AG10803 (cell line): ENCODE data around the gene CHMP2B.
"Not testable (repeated sequence)": the region's sequence is repeated elsewhere in the genome, so short reads cannot be mapped to it uniquely, and the experiment has no call there.

Experiments
- DNase-seq: peaks from one replicate; pipeline ENCODE4 v3.0.0; 2010; ENCODE audit warnings: low read depth
- H3K4me3 ChIP-seq: 2 replicates; pipeline ENCODE4 v1.5.1; 2011; ENCODE audit warnings: mild to moderate bottlenecking, low read length, control low read depth
- TF ChIP-seq, protein P1 (sequence below): conservative IDR thresholded peaks from 2 replicates; pipeline ENCODE4 v1.5.1; 2011; ENCODE audit warnings: mild to moderate bottlenecking, low read length, control low read depth, inconsistent platforms

CHMP2B gene

DNA sequence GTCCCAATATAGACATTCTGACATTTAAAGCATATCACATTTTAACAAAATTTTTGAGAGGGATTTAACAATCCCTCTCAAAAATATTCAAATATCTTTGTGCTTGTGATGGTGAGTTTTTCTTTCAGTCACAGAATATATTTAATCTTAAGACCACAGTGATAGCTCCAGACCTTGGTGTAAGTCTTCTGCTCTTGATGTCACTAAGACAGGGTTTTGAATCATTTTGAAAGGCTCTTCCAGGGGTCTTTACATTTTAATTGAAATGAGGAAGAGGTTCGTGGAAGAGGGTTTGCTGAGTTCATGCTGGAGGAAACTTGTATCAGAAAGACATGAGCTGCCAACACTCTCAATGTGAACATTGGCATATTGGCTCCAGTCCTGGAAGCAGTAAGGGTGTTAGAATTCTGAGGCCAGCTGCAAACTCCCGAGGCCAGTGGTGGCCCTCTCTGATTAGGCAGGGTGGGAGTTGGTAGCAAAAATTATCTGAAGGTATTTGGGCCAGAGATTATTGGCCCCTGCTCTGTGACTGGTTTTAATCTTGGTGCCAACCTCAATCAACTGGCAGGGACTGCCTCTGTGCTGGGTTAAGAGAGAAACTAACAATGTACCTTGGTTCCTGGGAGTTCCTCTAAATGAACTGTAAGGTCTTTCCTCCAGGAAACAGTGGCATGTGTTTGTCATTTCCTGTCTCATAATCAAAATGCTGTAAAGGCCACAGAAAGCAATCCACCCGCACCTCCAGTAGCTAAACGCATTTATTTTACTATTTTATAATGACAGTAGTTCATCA lies 44.0 kb downstream of the CHMP2B start:
- TF ChIP-seq, protein P1, sequence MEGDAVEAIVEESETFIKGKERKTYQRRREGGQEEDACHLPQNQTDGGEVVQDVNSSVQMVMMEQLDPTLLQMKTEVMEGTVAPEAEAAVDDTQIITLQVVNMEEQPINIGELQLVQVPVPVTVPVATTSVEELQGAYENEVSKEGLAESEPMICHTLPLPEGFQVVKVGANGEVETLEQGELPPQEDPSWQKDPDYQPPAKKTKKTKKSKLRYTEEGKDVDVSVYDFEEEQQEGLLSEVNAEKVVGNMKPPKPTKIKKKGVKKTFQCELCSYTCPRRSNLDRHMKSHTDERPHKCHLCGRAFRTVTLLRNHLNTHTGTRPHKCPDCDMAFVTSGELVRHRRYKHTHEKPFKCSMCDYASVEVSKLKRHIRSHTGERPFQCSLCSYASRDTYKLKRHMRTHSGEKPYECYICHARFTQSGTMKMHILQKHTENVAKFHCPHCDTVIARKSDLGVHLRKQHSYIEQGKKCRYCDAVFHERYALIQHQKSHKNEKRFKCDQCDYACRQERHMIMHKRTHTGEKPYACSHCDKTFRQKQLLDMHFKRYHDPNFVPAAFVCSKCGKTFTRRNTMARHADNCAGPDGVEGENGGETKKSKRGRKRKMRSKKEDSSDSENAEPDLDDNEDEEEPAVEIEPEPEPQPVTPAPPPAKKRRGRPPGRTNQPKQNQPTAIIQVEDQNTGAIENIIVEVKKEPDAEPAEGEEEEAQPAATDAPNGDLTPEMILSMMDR: no peak
- H3K4me3 ChIP-seq: no peak overlapping the region
- DNase-seq: no peak

DNA sequence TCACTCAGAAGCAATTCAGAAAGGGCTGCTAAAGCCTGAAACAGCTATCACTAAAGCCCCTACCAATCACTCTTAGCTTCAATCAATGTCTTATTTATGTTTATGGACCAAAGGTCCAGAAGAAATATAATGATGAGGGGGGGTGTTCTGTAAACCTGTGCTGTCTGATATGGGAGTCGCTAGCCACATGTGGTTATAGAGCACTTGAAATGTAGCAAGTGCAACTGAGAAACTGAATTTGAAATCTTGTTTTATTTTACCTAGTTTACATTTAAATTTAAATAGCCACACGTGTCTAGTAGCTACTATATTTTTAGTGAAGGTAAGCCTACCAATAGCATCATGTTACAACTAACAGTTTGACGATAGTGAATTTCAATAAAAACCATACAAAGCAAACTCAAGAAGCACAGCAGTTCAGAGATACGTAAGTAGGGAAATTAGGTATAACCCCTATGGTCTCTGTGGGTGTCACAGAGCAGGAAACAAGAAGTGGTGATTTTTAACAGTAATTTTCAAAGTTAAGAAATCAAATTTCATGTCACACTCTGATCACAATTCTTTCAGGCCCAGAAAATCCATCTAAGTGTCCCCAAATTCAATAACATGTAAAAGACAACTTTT lies 45.7 kb downstream of the CHMP2B start:
- H3K4me3 ChIP-seq: no peak overlapping the region
- DNase-seq: no peak
- TF ChIP-seq, protein P1: no peak

DNA sequence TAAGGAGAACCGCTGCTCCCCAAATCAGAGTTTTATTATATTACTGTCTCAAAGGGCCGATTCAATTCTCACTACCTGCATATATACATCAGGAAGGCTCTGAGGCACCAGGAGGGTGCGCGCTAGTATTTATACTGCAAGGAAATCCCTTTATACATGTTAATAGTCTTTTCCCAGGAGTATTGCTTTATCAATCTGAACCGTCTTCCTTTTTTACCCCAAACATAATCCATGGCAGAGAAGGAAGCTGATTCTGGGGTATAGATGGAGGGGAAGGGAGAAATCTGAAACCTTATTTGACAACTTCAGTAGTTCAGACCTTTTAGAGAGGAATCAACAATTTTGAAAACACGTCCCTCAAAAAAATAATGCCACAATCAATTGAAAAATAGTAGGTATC lies 49.4 kb downstream of the CHMP2B start, which contains the start of gene POU1F1:
TSS of gene POU1F1 (minus strand) at position 101 of the 400 bp plus-strand sequence. CDS start 122 bp downstream, outside the sequence.
- DNase-seq: no peak
- no peak within 1 kb of the TSS for H3K4me3 ChIP-seq
- TF ChIP-seq, protein P1: no peak

DNA sequence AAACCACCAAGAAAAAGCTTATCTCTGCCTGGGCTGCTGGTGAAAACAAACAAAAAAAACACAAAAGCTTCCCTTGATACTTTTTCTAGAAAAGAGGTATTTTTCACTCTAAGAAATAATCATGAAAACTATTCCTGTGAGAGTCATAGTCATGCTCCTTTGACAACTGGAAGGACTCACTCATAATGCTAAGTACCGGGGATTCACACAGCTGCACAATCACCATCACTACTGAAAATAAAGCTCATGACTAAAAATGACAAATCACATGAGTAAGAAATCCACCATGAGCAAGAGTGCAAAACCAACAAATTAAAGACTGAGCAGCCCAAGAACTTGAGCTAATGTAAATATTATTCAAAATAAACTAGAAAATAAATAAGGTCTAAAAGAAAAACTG lies 59.9 kb downstream of the CHMP2B start:
- TF ChIP-seq, protein P1: no peak
- H3K4me3 ChIP-seq: no peak overlapping the region
- DNase-seq: no peak

DNA sequence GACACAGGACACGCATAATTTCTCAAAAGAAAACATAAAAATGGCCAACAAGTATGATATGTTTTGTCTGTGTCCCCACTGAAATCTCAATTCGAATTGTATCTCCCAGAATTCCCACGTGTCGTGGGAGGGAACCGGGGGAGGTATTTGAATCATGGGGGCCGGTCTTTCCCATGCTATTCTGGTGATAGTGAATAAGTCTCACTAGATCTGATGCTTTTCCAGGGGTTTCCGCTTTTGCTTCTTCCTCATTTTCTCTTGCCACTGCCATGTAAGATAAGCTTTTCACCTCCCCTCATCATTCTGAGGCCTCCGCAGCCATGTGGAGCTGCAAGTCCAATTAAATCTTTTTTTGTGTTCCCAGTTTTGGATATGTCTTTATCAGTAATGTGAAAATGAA lies 61.3 kb downstream of the CHMP2B start:
- TF ChIP-seq, protein P1: no peak
- no peak for DNase-seq
- H3K4me3 ChIP-seq: no peak overlapping the region

DNA sequence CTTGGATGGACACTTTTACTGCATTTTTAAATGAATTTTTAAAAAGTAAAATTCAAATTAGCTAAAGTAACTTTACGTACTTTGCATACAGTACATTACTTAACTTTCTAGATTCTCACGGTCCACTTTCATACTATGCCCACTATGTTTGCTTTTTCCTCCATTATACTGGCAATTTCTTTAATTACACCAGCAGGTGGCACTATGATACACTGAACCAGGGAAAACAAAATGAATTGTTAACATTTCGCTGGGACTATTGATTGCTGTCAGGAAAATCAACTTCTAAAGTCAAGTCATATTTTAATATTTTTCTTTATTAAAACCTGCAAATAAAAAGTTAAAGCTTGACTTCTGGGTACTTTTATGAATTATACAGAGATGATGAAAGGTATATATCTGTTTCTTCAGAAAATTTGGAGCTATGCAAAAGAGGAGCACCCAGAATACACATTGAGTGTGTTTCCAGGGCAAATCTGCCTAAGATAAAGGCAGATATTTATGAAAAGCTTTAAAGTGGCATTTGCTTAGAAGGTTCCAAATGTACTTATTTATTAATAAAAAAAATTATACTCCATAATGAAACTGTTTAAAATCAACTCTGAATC lies 71.1 kb downstream of the CHMP2B start:
- no peak overlapping the region for H3K4me3 ChIP-seq
- TF ChIP-seq, protein P1: peak; percentile 79
- DNase-seq: peak; percentile 28

DNA sequence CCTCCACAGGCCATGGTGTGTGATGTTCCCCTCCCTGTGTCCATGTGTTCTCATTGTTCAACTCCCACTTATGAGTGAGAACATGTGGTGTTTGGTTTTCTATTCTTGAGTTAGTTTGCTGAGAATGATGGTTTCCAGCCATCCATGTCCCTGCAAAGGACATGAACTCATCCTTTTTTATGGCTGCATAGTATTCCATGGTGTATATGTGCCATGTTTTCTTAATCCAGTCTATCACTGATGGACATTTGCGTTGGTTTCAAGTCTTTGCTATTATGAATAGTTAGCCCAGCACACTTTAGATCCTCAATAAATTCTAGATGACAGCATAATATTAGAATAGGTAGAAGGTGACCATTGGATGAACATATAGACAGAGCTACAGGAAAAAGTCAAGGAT lies 77.9 kb downstream of the CHMP2B start:
- DNase-seq, H3K4me3 ChIP-seq: not testable (repeated sequence)
